ENCODE results near the gene VILL. TPM values are rescaled to one million over a fixed set of nuclear protein-coding genes. Genes with fewer than 3 reads are reported as not detected.

Gene VILL
- total RNA-seq, 1 experiment from 2014 or later = 5.7 TPM

- BruUV-seq (replicated peaks) = no TSS peak
Measured at GRCh38 chr3:38030126-38031021, 39.8 kb downstream of the VILL start.

More at GRCh38 chr3:38030126-38031021, 39.8 kb downstream of the VILL start:
- ChIA-PET CTCF (no interaction called here), POLR2A (no interaction called here)
- peaks cover 5% of the 10 kb centered on the region for H3K4me1 ChIP-seq (ENCODE audit: control insufficient read depth, insufficient read depth, low read length)
- no peak for DNase-seq (ENCODE audit: low read depth, low spot score)
- TF ChIP-seq POLR2AphosphoS5 (IDR thresholded peaks at IDR 0.05; ENCODE audit: low read depth, low read length) (no peak), TCF7L2 (IDR thresholded peaks at IDR 0.05; ENCODE audit: low read depth, low read length) (no peak), SIN3A (IDR thresholded peaks at IDR 0.05; ENCODE audit: borderline replicate concordance, insufficient read depth, low read depth, low read length) (no peak), REST (IDR thresholded peaks at IDR 0.05; ENCODE audit: insufficient read depth in 1 of 2, low read depth in 2 of 2, low read length in 1 of 2) (no peak), CTCF (IDR thresholded peaks at IDR 0.05) (no peak)
- H3K4me3 ChIP-seq (ENCODE audit: low read depth in 2 of 2, low read length in 2 of 2) = peak overlapping the region; percentile 33 to 41; a peak in 3 of 4 replicates
- no peaks in the 10 kb centered on the region for H3K27me3 ChIP-seq (ENCODE audit: control insufficient read depth, insufficient read depth, low read length)
- in situ Hi-C loops (cut with HindIII; ENCODE audit: low pct_unique_long_range_greater_than_20kb, low sequenced_read_pairs) = no loop called here
- H3K36me3 ChIP-seq (ENCODE audit: control insufficient read depth, insufficient read depth, low read length) = no peaks in the 10 kb centered on the region
- H3K27ac ChIP-seq (ENCODE audit: low read length) = no peak overlapping the region
- no peak for ATAC-seq
- intact Hi-C loops (cut with micrococcal nuclease; ENCODE audit: unreplicated experiment) = no loop called here
- no peaks in the 10 kb centered on the region for H3K9me3 ChIP-seq (ENCODE audit: control insufficient read depth, insufficient read depth, low read depth, low read length)

Measured in Panc1 (cell line).